GM23338 (cell line): Measurements from ENCODE around the gene COL16A1. TPM values are rescaled to one million over a fixed set of nuclear protein-coding genes. Genes with fewer than 3 reads are reported as not detected.

ENCODE experiments used
- ATAC-seq: fragments of 200-7000 bp; cut with Tn5 transposase; 3 replicates; pipeline ENCODE4 v1.9.1; 2020
- DNase-seq: peaks from one replicate; pipeline ENCODE4 v3.0.0-alpha.2; 2015; ENCODE audit warnings: low spot score
- H2AFZ ChIP-seq: fragments of 200-600 bp; sonication (generic); 2 replicates; pipeline ENCODE4 v1.8.0; 2016; ENCODE audit warnings: antibody characterized with exemption, mild to moderate bottlenecking, moderate library complexity
- H3F3A ChIP-seq: fragments of 200-600 bp; sonication (generic); replicated peaks from 2 replicates; pipeline ENCODE4 v1.8.0; 2017; ENCODE audit warnings: antibody characterized with exemption, mixed run types, low read depth
- H3K27ac ChIP-seq: fragments of 200-600 bp; sonication (generic); 2 replicates; pipeline ENCODE4 v1.6.1; 2016; ENCODE audit warnings: low read depth
- H3K27me3 ChIP-seq: fragments of 200-600 bp; sonication (generic); 2 replicates; pipeline ENCODE4 v1.8.0; 2016; ENCODE audit warnings: mild to moderate bottlenecking, mixed run types, moderate library complexity; ENCODE audit not compliant: insufficient read depth
- H3K36me3 ChIP-seq: fragments of 200-600 bp; sonication (generic); 2 replicates; pipeline ENCODE4 v1.8.0; 2016; ENCODE audit warnings: mild to moderate bottlenecking; ENCODE audit not compliant: insufficient read depth
- H3K4me1 ChIP-seq: fragments of 200-600 bp; sonication (generic); 2 replicates; pipeline ENCODE4 v1.8.0; 2016; ENCODE audit warnings: mild to moderate bottlenecking, moderate library complexity; ENCODE audit not compliant: insufficient read depth
- H3K4me2 ChIP-seq: fragments of 200-600 bp; sonication (generic); 2 replicates; pipeline ENCODE4 v1.7.1; 2017; ENCODE audit warnings: mixed run types
- H3K4me3 ChIP-seq: fragments of 200-600 bp; sonication (generic); 2 replicates; pipeline ENCODE4 v1.6.1; 2016; ENCODE audit warnings: mixed run types
- H3K79me2 ChIP-seq: fragments of 200-600 bp; sonication (generic); replicated peaks from 2 replicates; pipeline ENCODE4 v1.8.0; 2017; ENCODE audit warnings: mild to moderate bottlenecking; ENCODE audit not compliant: insufficient read depth
- H3K9me2 ChIP-seq: fragments of 200-600 bp; sonication (generic); 2 replicates; pipeline ENCODE4 v1.8.0; 2017; ENCODE audit not compliant: insufficient read depth
- H4K20me1 ChIP-seq: fragments of 200-600 bp; sonication (generic); replicated peaks from 2 replicates; pipeline ENCODE4 v1.8.0; 2017; ENCODE audit warnings: mild to moderate bottlenecking; ENCODE audit not compliant: insufficient read depth
- H3K27ac Mint-ChIP-seq: 2 replicates; pipeline ENCODE4 v1.8.0; 2020; ENCODE audit warnings: inconsistent platforms, mild to moderate bottlenecking, moderate library complexity, mixed read lengths
- H3K27me3 Mint-ChIP-seq: 3 replicates; pipeline ENCODE4 v1.8.0; 2022; ENCODE audit warnings: low read depth, mild to moderate bottlenecking, moderate library complexity, mixed read lengths, inconsistent platforms; ENCODE audit not compliant: insufficient read depth, poor library complexity
- H3K36me3 Mint-ChIP-seq: 3 replicates; pipeline ENCODE4 v1.8.0; 2021; ENCODE audit warnings: low read depth, mild to moderate bottlenecking, inconsistent platforms, moderate library complexity, mixed read lengths
- H3K4me1 Mint-ChIP-seq: 3 replicates; pipeline ENCODE4 v1.8.0; 2020; ENCODE audit warnings: mild to moderate bottlenecking, inconsistent platforms, mixed read lengths
- H3K4me3 Mint-ChIP-seq: 3 replicates; pipeline ENCODE4 v1.8.0; 2021; ENCODE audit warnings: moderate library complexity, mild to moderate bottlenecking, inconsistent platforms, mixed read lengths
- H3K9me3 Mint-ChIP-seq: 3 replicates; pipeline ENCODE4 v1.8.0; 2020; ENCODE audit warnings: moderate library complexity, mild to moderate bottlenecking, inconsistent platforms, mixed read lengths
- CREB1 ChIP-seq: fragments of 250-450 bp; sonication (Bioruptor Pico); IDR thresholded peaks from 2 replicates; pipeline ENCODE4 v1.5.0; 2020; ENCODE audit warnings: low read depth, mild to moderate bottlenecking, moderate library complexity
- CTCF ChIP-seq, 2 experiments: fragments of 200-600 bp in 1 of 2; sonication (generic) in 1 of 2; conservative IDR thresholded peaks; 2 replicates each; pipeline versions ENCODE4 v1.5.1 to v1.6.1; 2016 to 2017; ENCODE audit warnings: antibody characterized with exemption in 2 of 2, low read depth in 2 of 2, mild to moderate bottlenecking in 2 of 2, moderate library complexity in 1 of 2
- EZH2 ChIP-seq: fragments of 200-600 bp; sonication (generic); IDR thresholded peaks from one replicate; pipeline ENCODE4 v1.8.0; 2017; ENCODE audit warnings: antibody characterized with exemption, mild to moderate bottlenecking, low read depth; ENCODE audit not compliant: unreplicated experiment
- JUNB ChIP-seq: IDR thresholded peaks from one replicate; pipeline ENCODE4 v1.6.1; 2016; ENCODE audit warnings: antibody characterized with exemption; ENCODE audit not compliant: unreplicated experiment
- NANOG ChIP-seq: IDR thresholded peaks from 2 replicates; pipeline ENCODE4 v1.6.1; 2016; ENCODE audit warnings: antibody characterized with exemption, borderline replicate concordance
- POLR2AphosphoS5 ChIP-seq: IDR thresholded peaks from 2 replicates; pipeline ENCODE4 v1.6.1; 2016; ENCODE audit warnings: antibody characterized with exemption, low read depth
- REST ChIP-seq: IDR thresholded peaks from one replicate; pipeline ENCODE4 v1.6.1; 2018; ENCODE audit warnings: antibody characterized with exemption; ENCODE audit not compliant: unreplicated experiment
- STAT1 ChIP-seq: IDR thresholded peaks from one replicate; pipeline ENCODE4 v1.6.1; 2016; ENCODE audit warnings: antibody characterized with exemption; ENCODE audit not compliant: unreplicated experiment
- ZNF114 ChIP-seq: fragments of 250-450 bp; sonication (Bioruptor Pico); IDR thresholded peaks from 2 replicates; pipeline ENCODE4 v1.5.0; 2020; ENCODE audit warnings: mild to moderate bottlenecking, moderate library complexity
- ZNF331 ChIP-seq: fragments of 250-450 bp; sonication (Bioruptor Pico); IDR thresholded peaks from 2 replicates; pipeline ENCODE4 v1.5.0; 2020; ENCODE audit warnings: low read depth, mild to moderate bottlenecking, moderate library complexity
- polyA plus RNA-seq: library from polyadenylated mRNA; unstranded; fragments of >200 nt; fragmentation: Nextera tagmentation; extraction: Ambion mirVana; gene quantifications from 2 replicates; pipeline ENCODE4 v1.2.1, GENCODE V29; 2016
- total RNA-seq: library from RNA; depleted of rRNA; stranded (reverse); fragments of >200 nt; shearing (Covaris generic); gene quantifications from 2 replicates; pipeline ENCODE4 v1.2.3, GENCODE V29; 2014
- TF ChIP-seq, protein P1 (sequence below): fragments of 250-450 bp; sonication (Bioruptor Pico); IDR thresholded peaks from 2 replicates; pipeline ENCODE4 v1.5.0; 2020; ENCODE audit warnings: mild to moderate bottlenecking, moderate library complexity

Gene COL16A1
- total and polyA plus RNA-seq, 2 experiments from 2014 or later: 4.2 to 13.2 TPM

DNA sequence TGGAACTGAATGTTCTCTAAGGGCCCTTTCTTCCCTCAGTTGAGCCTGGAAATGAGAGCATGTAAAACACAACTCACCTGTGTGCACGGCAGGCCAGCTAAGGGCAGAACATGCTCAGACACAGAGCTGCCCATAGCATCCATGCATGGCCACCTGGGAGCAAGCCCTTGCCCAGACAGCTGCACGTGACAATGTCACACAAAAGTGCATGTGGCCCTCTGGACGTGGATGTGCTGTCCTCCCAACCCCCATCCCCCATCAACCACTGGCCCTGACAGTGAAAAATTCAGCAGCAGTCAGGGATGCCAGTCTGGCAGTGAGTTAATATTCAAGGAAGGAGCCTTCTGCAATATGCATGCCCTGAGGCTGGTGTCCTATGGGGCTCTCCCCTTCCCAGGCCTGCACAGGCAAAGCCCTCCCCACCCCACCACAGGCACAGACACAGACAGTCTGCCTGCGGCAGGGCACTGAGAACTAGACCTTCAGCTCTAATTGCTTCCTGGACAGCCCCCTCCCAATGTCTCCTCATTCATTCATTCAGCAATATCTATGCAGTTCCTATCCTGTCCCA lies 14.6 kb upstream of the COL16A1 start:
- H3K27me3 Mint-ChIP-seq: peaks cover 6% of the 10 kb centered on the region
- Histone ChIP-seq H3F3A (no peaks in the 10 kb centered on the region; the same call in none of the 2 replicates), H2AFZ (no peak overlapping the region), H3K27me3 (no peaks in the 10 kb centered on the region), H3K4me3 (no peak overlapping the region), H3K27ac (no peak overlapping the region), H3K36me3 (no peaks in the 10 kb centered on the region), H3K9me2 (no peaks in the 10 kb centered on the region; the same call in 1 of the 2 replicates), H4K20me1 (no peaks in the 10 kb centered on the region), H3K4me1 (peaks cover 6% of the 10 kb centered on the region; the same call in 1 of the 2 replicates), H3K79me2 (no peaks in the 10 kb centered on the region), H3K4me2 (no peak overlapping the region)
- no peak for DNase-seq
- TF ChIP-seq STAT1: no peak
- TF ChIP-seq CTCF (conservative IDR thresholded peaks at IDR 0.05; ENCODE audit: low read depth in 2 of 2): no peak
- TF ChIP-seq, protein P1, sequence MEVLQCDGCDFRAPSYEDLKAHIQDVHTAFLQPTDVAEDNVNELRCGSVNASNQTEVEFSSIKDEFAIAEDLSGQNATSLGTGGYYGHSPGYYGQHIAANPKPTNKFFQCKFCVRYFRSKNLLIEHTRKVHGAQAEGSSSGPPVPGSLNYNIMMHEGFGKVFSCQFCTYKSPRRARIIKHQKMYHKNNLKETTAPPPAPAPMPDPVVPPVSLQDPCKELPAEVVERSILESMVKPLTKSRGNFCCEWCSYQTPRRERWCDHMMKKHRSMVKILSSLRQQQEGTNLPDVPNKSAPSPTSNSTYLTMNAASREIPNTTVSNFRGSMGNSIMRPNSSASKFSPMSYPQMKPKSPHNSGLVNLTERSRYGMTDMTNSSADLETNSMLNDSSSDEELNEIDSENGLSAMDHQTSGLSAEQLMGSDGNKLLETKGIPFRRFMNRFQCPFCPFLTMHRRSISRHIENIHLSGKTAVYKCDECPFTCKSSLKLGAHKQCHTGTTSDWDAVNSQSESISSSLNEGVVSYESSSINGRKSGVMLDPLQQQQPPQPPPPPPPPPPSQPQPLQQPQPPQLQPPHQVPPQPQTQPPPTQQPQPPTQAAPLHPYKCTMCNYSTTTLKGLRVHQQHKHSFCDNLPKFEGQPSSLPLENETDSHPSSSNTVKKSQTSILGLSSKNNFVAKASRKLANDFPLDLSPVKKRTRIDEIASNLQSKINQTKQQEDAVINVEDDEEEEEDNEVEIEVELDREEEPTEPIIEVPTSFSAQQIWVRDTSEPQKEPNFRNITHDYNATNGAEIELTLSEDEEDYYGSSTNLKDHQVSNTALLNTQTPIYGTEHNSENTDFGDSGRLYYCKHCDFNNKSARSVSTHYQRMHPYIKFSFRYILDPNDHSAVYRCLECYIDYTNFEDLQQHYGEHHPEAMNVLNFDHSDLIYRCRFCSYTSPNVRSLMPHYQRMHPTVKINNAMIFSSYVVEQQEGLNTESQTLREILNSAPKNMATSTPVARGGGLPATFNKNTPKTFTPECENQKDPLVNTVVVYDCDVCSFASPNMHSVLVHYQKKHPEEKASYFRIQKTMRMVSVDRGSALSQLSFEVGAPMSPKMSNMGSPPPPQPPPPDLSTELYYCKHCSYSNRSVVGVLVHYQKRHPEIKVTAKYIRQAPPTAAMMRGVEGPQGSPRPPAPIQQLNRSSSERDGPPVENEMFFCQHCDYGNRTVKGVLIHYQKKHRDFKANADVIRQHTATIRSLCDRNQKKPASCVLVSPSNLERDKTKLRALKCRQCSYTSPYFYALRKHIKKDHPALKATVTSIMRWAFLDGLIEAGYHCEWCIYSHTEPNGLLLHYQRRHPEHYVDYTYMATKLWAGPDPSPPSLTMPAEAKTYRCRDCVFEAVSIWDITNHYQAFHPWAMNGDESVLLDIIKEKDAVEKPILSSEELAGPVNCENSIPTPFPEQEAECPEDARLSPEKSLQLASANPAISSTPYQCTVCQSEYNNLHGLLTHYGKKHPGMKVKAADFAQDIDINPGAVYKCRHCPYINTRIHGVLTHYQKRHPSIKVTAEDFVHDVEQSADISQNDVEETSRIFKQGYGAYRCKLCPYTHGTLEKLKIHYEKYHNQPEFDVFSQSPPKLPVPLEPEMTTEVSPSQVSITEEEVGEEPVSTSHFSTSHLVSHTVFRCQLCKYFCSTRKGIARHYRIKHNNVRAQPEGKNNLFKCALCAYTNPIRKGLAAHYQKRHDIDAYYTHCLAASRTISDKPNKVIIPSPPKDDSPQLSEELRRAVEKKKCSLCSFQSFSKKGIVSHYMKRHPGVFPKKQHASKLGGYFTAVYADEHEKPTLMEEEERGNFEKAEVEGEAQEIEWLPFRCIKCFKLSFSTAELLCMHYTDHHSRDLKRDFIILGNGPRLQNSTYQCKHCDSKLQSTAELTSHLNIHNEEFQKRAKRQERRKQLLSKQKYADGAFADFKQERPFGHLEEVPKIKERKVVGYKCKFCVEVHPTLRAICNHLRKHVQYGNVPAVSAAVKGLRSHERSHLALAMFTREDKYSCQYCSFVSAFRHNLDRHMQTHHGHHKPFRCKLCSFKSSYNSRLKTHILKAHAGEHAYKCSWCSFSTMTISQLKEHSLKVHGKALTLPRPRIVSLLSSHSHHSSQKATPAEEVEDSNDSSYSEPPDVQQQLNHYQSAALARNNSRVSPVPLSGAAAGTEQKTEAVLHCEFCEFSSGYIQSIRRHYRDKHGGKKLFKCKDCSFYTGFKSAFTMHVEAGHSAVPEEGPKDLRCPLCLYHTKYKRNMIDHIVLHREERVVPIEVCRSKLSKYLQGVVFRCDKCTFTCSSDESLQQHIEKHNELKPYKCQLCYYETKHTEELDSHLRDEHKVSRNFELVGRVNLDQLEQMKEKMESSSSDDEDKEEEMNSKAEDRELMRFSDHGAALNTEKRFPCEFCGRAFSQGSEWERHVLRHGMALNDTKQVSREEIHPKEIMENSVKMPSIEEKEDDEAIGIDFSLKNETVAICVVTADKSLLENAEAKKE (CRISPR knock-in tag): no peak
- no peak for TF ChIP-seq CREB1 (CRISPR knock-in tag)
- no peak for TF ChIP-seq ZNF114 (CRISPR knock-in tag)
- no peak for TF ChIP-seq JUNB
- no peak for TF ChIP-seq POLR2AphosphoS5
- TF ChIP-seq REST: no peak
- no peak for TF ChIP-seq ZNF331 (CRISPR knock-in tag)
- no peak for TF ChIP-seq NANOG
- TF ChIP-seq EZH2: no peak
- H3K4me3 Mint-ChIP-seq: no peak overlapping the region
- ATAC-seq: no peak
- H3K36me3 Mint-ChIP-seq: no peaks in the 10 kb centered on the region
- H3K9me3 Mint-ChIP-seq: no peaks in the 10 kb centered on the region
- H3K27ac Mint-ChIP-seq: no peak overlapping the region
- H3K4me1 Mint-ChIP-seq: peaks cover 15% of the 10 kb centered on the region
